ENCODE results near the gene SMPDL3B. TPM values are rescaled to one million over a fixed set of nuclear protein-coding genes. Genes with fewer than 3 reads are reported as not detected.
A peak's percentile ranks its signal among the peaks of the same experiment; 100 is the strongest.

The SMPDL3B gene
- total RNA-seq, 4 donors from 2014 or later: 0.76 to 6.3 (median 1.9) TPM

GRCh38 chr1:27963393-27963792 lies 28.6 kb downstream of the SMPDL3B start:
- WGBS, 2 donors: 80 to 90% methylated on average over 2 to 5 of the region's 11 CpGs

GRCh38 chr1:27966402-27967105 lies 31.8 kb downstream of the SMPDL3B start:
- no peak for TF ChIP-seq POLR2A (IDR thresholded peaks at IDR 0.05)
- TF ChIP-seq CTCF (IDR thresholded peaks at IDR 0.05): no peak
- H3K4me1 ChIP-seq: peaks cover under 1 to 26% (median 4%) of the 10 kb centered on the region in 3 donors
- H3K27me3 ChIP-seq: no peaks in the 10 kb centered on the region
- no peak for DNase-seq
- H3K9me3 ChIP-seq: no peaks in the 10 kb centered on the region
- intact Hi-C loops (cut with DNase I): no loop called here
- peaks cover 10 to 65% (median 15%) of the 10 kb centered on the region in 3 donors for H3K36me3 ChIP-seq
- H3K4me3 ChIP-seq: no peak overlapping the region
- no peak overlapping the region for H3K27ac ChIP-seq
- WGBS, 2 donors: 88 to 93% methylated on average over 6 to 11 of the region's 24 CpGs

More at GRCh38 chr1:27963393-27963792, 28.6 kb downstream of the SMPDL3B start:
- Histone ChIP-seq H3K4me3 (no peak overlapping the region), H3K4me1 (peaks cover 16 to 37% (median 21%) of the 10 kb centered on the region in 3 donors), H3K27me3 (no peaks in the 10 kb centered on the region), H3K27ac (no peak overlapping the region), H3K9me3 (no peaks in the 10 kb centered on the region), H3K36me3 (peaks cover 10 to 55% (median 15%) of the 10 kb centered on the region in 3 donors)
- TF ChIP-seq POLR2A (IDR thresholded peaks at IDR 0.05) (no peak), CTCF (IDR thresholded peaks at IDR 0.05) (no peak)
- intact Hi-C loops (cut with DNase I): no loop called here
- no peak for DNase-seq

- intact Hi-C loops (cut with DNase I): no loop called here
- WGBS, 2 donors: 83 to 90% methylated on average over 4 to 9 of the region's 12 CpGs
- TF ChIP-seq POLR2A (IDR thresholded peaks at IDR 0.05) (no peak), CTCF (IDR thresholded peaks at IDR 0.05) (no peak)
Observed at GRCh38 chr1:27967106-27967883, 32.5 kb downstream of the SMPDL3B start.

GRCh38 chr1:27967884-27968466 lies 33.2 kb downstream of the SMPDL3B start:
- H3K4me3 ChIP-seq: no peak overlapping the region
- peak overlapping the region; percentile 18 to 65 (median 52) for H3K27ac ChIP-seq
- H3K27me3 ChIP-seq: no peaks in the 10 kb centered on the region
- no peaks in the 10 kb centered on the region for H3K9me3 ChIP-seq
- peaks cover 0 to 20% (median 0%) of the 10 kb centered on the region in 3 donors for H3K4me1 ChIP-seq
- no peak for DNase-seq
- intact Hi-C loops (cut with DNase I): no loop called here
- H3K36me3 ChIP-seq: peaks cover 10 to 71% (median 15%) of the 10 kb centered on the region in 3 donors
- TF ChIP-seq CTCF (IDR thresholded peaks at IDR 0.05) (no peak), POLR2A (IDR thresholded peaks at IDR 0.05) (no peak)
- WGBS, 2 donors: 68 to 89% methylated on average over 4 of the region's 4 CpGs

More at GRCh38 chr1:27967106-27967883, 32.5 kb downstream of the SMPDL3B start:
- Histone ChIP-seq H3K4me3 (no peak overlapping the region), H3K9me3 (no peaks in the 10 kb centered on the region), H3K27ac (no peak overlapping the region), H3K36me3 (peaks cover 10 to 66% (median 15%) of the 10 kb centered on the region in 3 donors), H3K4me1 (peaks cover 0 to 20% (median 0%) of the 10 kb centered on the region in 3 donors), H3K27me3 (no peaks in the 10 kb centered on the region)
- no peak for DNase-seq

All from esophagus squamous epithelium (tissue), 5 donors.